ENCODE measurements around the gene TNNI2. TPM values are rescaled to one million over a fixed set of nuclear protein-coding genes. Genes with fewer than 3 reads are reported as not detected.

Gene TNNI2
- total RNA-seq, 4 donors from 2014 or later = 1.4 to 3.7 (median 2.4) TPM; not detected in 1

DNA sequence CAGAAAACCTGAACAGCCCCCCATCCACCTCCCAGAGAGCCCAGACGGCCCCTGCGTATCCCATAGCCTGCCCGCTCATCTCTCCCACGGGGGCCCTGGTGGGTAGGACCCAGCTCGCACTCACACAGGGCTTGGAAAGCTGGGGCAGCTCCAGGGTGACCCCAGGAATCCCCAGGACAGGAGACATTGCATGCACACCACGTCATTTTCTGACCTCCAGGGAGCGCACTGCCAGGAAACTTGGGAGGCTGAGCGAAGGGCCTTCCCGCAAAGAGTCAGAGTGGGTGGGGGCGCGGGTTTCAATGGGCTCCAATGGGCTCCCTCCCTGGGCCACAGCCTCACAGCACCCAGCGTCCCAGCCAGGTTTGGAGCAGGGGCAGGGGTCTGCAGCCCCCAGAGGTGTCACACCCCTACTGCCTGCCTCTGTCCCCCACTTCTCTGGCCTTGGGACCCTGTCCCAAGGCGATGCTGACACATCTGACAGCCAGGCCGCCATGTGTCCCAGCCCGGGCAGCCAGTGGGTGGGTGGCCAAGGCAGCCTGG, 12.2 kb upstream of the TNNI2 start:
- TF ChIP-seq CTCF (IDR thresholded peaks at IDR 0.05) = no peak
- ATAC-seq (ENCODE audit: low FRiP score) (no peak), DNase-seq (ENCODE audit: low spot score) (no peak)

DNA sequence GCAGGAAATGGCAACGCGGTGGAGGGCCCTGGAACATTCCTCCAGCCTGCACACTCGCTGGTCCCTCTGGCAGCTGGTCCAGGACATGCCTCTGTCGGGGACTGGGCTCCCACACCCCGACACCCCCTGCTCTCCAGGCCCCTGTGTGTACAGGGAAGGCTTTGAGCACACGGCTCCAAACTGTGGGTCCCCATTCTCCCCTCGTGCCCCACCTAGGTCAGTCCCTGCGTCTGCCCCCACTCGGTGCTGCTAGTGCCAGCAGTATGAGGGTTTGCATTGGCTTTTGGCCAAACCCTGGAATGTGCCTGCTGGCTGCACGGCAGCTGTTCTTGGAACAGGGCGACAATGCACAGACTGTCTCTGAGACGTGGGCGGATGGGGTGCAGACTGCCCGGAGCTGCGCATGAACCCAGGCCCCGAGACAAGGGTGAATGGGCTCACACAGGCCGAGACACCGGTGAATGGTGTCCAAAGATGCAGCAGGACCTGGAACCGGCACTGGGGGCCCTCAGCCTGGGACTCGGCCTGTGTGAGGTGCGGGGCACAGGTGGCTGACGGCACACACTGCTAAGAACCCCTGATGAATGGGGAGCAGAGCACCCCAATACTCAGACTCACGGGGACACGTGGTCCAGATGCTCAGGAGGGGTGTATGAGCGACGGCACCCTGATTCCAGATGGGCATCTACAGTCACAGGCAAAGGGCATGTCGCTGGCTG, 11.5 kb upstream of the TNNI2 start:
- no peak for ATAC-seq (ENCODE audit: low FRiP score)
- TF ChIP-seq CTCF (IDR thresholded peaks at IDR 0.05) = no peak
- no peak for DNase-seq (ENCODE audit: low spot score)

DNA sequence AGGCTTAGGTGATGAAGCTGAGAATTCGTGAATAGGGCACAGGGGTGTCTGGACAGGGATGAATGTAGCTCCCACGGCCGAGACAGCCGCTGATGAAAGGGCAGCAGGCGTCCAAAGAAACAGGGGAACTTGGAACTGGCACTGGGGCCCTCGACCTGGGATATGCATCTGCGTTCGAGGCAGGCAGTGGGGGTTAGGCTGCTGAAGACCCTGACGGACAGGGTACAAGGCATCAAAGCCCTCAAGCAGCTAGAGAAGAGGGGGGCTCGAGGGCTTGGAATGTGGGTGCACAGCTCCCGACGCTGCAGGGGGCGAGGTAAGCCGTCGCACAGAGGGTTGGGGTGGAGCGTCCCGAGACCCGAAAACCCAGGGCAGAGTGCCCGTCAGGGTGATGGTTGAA, 10.8 kb upstream of the TNNI2 start:
- TF ChIP-seq CTCF (IDR thresholded peaks at IDR 0.05) = no peak
- ATAC-seq (ENCODE audit: low FRiP score) = no peak
- no peak for DNase-seq (ENCODE audit: low spot score)

GRCh38 chr11:1828542-1828941, 10.2 kb upstream of the TNNI2 start:
- no peak for ATAC-seq (ENCODE audit: low FRiP score)
- DNase-seq (ENCODE audit: low spot score) = no peak

GRCh38 chr11:1829039-1829820, 9.6 kb upstream of the TNNI2 start:
- TF ChIP-seq CTCF (IDR thresholded peaks at IDR 0.05) = no peak
- ATAC-seq (ENCODE audit: low FRiP score) = no peak
- no peak for DNase-seq (ENCODE audit: low spot score)

More at GRCh38 chr11:1828542-1828941, 10.2 kb upstream of the TNNI2 start:
- TF ChIP-seq CTCF (IDR thresholded peaks at IDR 0.05) = no peak

DNA sequence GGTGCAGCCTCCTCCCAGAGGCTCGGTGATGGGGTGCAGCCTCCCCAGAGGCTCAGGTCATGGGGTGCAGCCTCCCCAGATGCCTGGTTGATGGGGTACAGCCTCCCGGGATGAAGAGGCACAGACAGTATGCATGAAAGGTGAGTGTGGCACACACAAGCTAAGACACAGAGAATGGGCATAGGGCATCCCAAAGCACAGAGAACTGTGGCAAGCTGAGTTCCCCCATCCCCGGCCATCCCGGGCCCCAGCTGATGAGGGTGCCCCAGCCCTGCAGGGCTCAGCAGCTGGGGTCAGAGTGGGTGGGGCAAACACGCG, 8.8 kb upstream of the TNNI2 start:
- no peak for DNase-seq (ENCODE audit: low spot score)
- no peak for ATAC-seq (ENCODE audit: low FRiP score)
- TF ChIP-seq CTCF (IDR thresholded peaks at IDR 0.05) = no peak
